ENCODE results near the gene NR2E1.

DNA sequence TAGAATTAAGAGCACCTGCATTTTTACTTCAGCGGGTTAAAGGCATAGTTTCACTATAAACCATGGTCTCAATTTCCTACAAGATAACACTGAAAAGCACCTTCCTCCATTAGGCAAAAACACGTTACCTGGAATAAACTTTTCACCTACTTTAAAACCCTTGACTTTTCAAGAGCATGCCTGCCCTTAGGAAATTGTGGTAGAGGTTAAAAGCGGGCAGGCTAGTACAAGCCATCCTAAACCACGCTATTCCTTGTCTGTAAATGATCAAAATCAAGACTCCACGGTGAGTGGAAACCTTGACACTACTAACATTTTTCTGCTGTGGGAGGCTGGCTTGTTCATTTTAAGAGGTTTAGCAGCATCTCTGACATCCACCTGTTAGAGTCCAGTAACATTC, 43.9 kb downstream of the NR2E1 start:
- TF ChIP-seq ZNF248 (tag by site-specific recombination; IDR thresholded peaks at IDR 0.05) (no peak), CTCF (tag by site-specific recombination; IDR thresholded peaks at IDR 0.05) (no peak), ZNF292 (tag by site-specific recombination; IDR thresholded peaks at IDR 0.05; ENCODE audit: borderline replicate concordance, low read depth) (no peak), ZNF362 (tag by site-specific recombination; IDR thresholded peaks at IDR 0.05) (no peak), ZNF311 (tag by site-specific recombination; IDR thresholded peaks at IDR 0.05; ENCODE audit: borderline replicate concordance) (no peak), GLI4 (tag by site-specific recombination; IDR thresholded peaks at IDR 0.05) (no peak), ZNF670 (tag by site-specific recombination; IDR thresholded peaks at IDR 0.05; ENCODE audit: low read depth) (no peak), SETDB1 (IDR thresholded peaks at IDR 0.05; ENCODE audit: insufficient read length, low read length) (no peak), ZBTB1 (tag by site-specific recombination; IDR thresholded peaks at IDR 0.05) (no peak), ZNF274 (IDR thresholded peaks at IDR 0.05; ENCODE audit: low read length) (no peak), ZNF274 (tag by site-specific recombination; IDR thresholded peaks at IDR 0.05; ENCODE audit: borderline replicate concordance) (no peak), ZNF521 (tag by site-specific recombination; IDR thresholded peaks at IDR 0.05) (no peak), ZNF423 (tag by site-specific recombination; IDR thresholded peaks at IDR 0.05) (no peak)

Measured in HEK293 (cell line).